NCI-H1694 (cell line): ENCODE data around the gene NEK2.
"Not testable (repeated sequence)": the region's sequence is repeated elsewhere in the genome, so short reads cannot be mapped to it uniquely, and the experiment has no call there.

Source experiments
- DNase-seq: peaks from one replicate; lab custom pipeline; 2025; lab: John Stamatoyannopoulos, UW

Gene NEK2

DNA sequence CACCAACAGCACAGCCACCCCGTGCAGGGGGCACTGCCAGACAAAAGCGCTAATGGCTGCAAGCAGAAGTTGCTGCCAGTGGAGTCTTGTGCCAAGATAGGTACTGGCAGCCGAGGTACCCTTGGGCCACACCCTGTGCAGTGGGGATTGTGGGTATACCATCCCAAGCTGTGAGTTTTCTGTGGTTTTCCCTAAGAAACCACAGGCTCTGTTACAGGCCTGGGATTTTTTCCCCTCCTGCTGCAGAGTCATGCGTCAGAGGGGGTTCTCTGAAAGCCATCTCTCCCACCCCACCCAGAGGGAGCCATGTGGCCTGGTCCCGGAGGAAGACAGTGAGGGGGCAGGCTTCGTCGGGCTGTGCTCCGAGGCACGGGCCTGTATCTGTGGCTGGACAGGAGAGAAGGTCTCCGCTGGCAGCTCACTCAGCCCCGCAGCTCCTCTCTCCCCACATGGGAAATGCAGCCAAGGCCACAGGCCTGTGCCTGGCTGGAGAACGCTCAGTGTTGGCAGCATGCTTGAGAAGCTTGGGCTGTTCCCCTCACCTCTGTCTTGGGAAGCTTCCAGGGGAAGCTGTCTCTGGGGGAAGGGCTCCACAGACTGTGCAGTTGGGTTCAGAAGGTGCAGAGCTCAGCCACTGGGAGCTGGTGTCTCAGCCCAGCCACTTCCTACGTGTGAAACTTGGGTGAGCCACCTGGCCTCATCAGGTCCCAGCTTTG, 42.5 kb downstream of the NEK2 start:
- no peak for DNase-seq

DNA sequence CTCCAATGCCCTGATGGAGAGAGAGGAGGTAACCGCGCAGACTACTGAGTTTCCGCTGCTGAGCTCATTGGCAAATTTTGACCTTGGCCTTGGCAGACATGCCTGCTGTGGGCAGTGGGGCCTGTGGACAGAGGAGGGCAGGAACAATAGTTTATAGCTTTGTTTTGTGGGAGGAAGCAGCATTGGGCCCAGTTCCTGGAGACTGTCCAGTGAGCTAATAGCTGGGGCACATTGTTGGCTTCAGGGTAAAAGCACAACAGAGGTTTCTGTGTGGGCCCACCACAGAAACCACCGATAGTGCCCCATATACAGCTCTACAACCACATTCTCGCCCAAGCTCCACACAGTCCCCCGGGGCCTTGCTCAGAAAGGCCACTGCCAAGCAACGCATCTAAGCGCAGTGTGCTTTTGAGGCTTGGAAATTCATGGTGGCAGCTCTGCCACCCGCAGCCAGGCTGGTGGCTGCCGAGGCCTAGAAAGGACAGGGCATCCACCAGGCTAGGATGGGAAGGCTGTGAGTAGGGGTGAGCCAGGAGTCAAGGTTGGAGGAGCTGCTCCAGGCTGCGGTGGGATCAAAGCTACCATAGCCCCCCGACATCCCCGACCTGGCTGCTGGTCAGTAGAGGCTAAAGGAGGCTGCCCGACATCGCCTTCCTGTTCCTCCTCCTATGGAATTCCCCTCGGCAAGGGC, 43.2 kb downstream of the NEK2 start:
- no peak for DNase-seq

DNA sequence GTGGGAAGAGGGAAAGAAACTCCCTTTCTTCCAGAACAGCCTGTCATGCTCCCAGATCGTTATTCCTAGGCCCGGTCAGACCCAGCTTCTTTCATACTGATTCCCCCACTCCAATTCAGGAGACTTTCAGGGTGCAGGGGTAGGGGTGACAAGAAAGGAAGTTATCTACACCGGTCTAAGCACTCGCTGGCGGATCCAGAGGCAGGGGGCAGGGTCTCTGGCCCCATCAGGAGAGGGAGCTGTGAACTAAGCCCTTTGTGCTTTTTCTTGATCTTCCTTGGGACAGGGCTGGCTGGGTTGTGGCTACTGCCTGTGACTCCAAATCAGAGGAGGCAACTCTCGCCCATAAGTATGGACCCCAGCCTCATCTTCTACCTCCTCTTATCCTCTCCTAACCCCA, 44.3 kb downstream of the NEK2 start:
- no peak for DNase-seq

DNA sequence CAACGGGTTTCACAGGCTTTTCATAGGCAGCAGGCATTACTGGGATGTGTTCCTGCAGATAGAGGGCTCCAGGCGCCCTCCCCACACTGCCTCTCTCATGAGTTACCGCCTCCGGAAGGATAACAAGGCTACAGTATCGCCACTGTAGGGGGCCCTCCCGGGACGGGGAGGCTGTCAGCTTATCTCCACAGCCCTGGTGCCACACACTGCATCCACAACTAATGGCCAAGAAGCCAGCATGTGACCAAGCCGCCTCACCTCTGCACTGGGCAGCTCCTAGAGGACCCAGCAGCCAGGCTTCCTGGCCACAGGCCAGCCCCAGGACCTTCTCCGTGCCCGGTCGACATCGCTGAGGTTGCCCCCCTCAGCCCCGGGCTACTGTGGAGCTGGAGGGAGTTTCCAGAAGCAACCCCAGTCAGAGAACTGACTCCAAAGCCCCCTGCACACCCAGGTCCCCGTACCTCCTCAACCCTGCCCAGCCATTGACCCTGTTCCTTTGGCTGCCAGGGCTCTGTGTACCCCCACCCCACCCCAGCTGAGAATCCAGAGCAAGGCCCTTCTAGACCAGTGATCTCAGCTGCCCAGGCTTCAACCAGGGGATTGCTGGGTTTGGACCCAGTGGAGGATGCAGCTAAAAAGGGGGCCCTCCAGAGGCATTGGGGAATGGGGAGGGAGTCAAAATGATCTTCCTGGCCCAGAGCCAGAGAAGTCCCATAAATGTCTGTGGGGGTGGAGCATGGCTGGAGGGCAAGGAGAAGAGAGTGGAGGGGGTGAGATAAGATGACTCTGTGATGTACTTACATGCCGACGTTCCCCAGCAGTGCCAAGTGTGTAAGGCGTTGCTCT, 45.0 kb downstream of the NEK2 start:
- no peak for DNase-seq

DNA sequence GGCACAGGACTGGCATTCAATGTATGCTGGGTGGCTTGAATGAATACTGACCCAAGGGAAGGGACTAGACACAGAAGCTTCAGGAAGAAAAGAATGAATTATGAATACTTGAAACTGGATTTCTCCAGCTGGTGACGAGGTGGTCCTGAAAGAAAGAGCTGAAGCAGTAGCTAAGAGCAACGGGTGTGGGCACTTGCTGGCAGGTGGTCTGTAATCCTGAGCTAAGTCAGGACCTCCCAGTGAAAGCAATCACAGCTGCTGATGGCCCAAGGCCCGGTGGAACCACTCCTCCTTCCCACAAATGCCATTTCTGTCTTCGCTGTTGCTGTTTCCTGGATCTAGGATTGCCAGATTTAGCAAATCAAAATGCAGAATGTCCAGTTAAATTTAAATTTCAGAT, 47.0 kb downstream of the NEK2 start:
- no peak for DNase-seq

DNA sequence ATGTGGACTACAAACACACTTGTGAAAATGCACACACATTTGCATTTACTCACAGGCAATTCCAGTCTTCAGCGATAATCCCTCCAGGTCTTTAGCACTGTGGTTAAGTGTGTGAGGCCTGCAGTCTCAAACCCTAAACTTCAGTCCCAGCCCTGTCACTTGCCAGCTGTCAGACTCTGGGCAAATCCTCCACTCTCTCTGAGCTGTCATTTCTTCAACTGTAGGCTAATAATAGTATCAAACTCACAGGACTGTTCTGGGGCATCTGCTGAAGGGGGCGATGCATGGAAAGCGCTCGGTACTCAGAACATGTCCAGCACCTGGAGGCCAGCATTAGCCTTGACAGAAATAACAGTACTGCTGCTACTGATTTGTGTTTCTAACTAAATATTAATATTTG, 48.2 kb downstream of the NEK2 start:
- DNase-seq: no peak

DNA sequence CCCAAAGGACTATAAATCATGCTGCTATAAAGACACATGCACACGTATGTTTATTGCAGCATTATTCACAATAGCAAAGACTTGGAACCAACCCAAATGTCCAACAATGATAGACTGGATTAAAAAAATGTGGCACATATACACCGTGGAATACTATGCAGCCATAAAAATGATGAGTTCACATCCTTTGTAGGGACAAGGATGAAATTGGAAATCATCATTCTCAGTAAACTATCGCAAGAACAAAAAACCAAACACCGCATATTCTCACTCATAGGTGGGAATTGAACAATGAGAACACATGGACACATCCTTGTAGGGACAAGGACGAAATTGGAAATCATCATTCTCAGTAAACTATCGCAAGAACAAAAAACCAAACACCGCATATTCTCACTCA, 49.6 kb downstream of the NEK2 start:
- DNase-seq: not testable (repeated sequence)

DNA sequence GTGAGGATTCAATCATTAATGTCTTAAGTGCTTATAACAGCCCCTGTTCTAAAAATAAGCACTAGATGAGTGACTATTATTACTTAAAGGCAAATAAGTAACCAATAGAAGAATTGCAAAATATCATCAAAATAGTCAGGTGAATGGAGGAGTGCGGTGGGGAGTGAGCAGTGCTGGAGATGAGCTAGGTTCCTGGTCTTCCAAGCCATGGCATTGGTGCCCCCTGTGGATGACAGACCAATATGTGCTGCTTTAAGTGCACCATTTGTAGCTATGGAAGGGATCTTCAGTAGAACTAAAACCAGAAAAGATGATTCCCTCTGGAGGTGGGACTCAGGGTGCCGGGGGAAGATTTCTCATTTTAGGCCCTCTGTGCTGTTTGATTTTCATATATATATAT, 50.4 kb downstream of the NEK2 start:
- no peak for DNase-seq

DNA sequence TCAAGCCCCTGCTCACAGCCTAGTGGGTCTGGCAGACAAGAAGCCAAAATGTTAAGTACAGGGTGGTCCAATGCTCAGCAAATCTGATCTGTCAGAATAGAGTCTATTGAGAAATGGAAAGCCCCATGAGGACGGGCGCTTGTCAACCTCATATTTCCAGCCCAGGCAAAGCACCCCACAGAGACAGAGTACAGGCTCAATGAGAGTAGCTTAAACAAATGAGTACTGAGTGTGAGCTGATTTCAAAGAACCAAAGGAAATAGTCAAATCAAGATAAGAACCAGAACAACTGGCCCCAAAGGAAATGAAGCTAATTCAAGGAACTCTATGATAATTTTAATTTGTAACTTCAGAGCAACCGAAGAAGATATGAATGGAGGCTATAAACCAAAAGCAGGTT, 51.9 kb downstream of the NEK2 start:
- no peak for DNase-seq

DNA sequence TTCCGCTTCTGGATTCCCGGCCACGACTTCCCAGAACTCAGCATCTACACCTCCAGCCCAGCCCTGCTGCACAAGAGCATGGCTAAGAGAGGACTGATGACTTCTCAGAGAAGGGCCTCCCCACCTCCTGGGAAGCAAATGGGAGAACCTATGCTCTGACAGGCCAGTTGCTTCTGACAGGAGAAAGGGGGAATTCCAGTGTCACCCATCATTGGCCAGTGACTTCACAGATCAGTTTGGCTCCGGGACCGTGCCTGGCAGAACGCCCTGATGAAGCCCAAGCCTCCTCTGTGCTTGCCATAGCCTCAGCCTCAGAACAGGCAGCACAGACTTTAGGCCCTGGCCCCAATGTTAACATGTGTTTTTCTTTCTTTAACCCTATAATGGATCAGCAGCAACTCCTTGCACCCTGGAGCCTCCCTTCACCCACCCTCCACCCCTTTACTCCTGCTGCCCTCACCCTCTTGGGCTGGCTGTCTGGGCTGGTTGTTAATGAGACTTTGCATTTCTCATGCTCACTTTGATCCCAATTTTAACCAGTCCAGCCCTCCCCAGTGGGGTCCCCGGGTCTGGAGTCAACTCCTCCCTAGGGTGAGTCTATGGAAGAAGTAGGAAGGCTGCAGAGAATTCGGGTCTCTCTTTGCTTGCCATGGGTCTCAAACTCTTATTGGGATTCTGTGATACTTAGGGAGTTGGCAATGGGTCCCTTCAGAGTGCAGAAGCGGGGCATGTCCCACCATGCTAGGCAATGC, 53.8 kb downstream of the NEK2 start:
- no peak for DNase-seq

DNA sequence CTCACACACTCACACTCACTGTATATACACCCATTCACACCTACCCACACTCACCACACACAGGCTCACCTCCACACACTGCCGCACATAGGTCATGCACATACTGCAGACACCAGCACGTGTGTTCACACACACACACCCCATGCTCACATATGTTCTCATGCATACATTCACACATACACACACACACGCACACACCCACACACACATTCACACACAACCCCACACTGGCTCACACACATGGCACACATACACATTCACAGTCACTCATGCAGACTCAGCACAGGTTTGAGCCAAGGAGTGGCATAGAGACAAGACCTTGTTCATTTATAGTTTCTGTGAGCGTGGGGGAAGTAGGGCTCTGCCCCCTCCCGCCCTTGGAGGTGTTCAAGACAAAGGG, 55.3 kb downstream of the NEK2 start:
- no peak for DNase-seq

DNA sequence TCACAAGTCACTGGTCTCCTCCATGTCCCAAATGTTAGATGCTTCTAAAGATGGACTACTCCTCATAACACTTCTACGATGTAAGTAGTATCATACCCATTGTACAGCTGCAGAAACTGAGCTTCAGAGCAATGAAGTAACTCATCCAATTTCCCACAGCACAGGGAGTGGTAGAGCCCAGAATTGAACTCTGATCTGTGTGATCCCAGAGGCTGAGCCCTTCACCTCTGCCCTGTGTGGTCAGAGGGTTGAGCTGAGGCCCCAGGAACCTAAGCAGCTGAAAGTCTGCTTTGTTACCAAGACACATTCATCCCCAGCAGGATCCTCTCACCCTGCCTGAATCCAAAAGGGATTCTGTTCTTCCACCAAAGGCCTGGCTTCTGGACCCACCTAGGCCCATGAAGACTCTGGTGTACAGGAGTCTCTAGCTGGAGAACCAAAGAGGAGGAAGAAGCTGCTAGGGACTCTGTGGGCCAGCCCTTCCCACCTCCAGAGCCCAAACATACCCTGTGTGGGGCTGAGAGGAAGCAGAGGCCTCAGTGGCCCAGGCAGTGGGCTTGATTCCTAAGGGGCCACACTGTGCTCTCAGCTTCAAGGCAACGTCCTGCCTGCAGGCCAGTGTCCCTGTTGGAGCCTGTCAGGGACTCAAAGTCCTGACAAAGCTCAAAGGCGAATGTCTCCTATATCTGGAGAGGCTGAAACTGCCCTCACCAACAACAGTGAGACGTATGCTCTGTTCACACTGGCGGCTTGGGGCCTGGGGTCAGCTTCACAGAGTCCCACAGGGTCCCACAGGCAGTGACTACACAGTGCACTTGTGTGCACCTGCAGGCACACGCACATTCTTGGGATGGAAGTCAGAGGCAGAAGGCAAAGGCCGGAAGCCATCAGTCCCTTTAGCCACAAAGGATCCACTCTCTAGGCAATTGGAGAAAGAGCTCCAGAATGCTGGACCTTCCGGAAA, 56.1 kb downstream of the NEK2 start:
- no peak for DNase-seq

DNA sequence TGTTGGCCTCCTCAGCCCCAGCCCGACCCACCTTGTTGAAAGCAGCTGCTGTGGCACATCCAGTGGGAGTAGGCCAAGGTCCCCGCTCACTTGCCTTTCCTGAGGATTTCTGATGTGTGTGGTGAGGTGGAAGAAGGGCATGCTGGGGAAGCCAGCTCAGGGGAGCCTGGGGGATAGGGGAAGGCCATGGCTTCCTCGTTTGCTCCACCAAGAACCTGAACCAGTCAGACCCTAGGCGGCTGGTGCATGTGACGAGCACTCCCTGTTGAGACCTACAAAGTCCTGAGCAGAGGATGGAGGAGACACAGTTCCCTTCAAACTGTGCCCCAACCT, 58.5 kb downstream of the NEK2 start:
- no peak for DNase-seq

DNA sequence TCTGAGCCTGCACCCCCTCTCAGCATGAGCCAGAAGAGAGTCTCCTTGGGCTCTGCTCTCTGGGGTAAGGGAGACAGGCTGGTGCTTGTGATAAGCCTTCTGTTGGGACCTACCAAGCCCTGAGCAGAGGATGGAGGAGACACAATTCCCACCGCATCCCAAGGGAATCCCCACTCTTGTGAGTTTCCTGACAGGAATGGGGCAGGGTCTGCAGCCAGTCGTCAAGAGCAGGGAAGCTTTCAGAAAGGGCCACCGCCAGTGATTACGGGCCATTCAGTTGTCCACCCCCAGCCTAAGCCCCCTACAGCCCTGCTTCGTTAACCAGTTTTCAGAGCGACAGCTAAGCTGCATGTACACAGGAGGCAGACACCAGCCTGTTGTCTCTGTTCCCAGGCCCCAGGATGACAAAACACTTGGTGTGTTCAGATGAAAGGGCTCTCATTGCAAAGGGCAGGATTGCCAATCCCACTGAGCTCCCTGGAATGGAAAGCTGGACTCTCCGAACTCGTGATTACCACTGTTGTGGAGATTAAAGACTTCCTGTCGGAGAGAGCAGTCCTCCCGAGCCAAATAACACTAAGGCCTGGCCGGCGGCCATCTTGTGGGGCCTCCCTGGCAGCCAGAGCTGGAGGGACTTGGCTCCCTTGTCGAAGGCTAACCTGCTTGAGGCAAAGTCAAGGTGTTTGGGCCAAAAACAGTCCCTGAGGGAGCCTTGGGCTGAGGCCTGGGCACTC, 59.0 kb downstream of the NEK2 start:
- no peak for DNase-seq

DNA sequence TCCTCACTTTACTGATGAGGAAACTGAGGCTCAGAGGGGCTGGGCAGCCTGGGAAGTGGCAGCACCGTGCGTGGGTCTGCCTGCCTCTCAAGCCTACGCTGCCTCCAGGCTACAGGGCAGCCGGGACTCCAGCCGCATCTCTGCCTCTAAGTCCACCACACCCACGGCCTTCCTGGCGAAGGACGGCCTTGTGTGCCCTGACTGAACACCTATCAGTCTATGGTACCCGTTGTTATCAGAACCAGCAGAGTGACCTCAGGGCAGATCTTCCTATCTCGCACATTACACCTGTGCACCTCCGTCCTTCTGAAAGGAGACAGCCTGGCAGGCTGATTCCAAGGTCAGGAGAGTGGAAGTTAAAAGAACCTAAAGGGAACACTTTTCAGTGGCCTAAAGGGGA, 60.8 kb downstream of the NEK2 start:
- no peak for DNase-seq

DNA sequence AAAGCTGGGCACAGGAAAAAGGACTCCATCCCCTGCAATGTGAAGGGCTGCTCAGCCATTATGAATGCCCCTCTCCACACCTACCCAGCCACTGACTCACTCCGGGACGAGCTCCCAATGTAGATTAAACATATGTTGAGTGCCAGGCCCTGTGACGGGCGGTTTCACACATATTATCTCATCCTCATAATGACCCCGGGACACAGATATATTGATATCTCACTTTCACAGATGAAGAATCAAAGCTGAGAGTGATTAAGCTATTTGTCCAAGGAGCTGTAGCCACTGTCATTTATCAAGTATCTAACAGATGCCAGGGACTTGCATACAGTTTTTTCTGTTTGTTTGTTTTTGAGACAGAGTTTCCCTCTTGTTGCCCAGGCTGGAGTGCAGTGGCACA, 61.5 kb downstream of the NEK2 start:
- no peak for DNase-seq

DNA sequence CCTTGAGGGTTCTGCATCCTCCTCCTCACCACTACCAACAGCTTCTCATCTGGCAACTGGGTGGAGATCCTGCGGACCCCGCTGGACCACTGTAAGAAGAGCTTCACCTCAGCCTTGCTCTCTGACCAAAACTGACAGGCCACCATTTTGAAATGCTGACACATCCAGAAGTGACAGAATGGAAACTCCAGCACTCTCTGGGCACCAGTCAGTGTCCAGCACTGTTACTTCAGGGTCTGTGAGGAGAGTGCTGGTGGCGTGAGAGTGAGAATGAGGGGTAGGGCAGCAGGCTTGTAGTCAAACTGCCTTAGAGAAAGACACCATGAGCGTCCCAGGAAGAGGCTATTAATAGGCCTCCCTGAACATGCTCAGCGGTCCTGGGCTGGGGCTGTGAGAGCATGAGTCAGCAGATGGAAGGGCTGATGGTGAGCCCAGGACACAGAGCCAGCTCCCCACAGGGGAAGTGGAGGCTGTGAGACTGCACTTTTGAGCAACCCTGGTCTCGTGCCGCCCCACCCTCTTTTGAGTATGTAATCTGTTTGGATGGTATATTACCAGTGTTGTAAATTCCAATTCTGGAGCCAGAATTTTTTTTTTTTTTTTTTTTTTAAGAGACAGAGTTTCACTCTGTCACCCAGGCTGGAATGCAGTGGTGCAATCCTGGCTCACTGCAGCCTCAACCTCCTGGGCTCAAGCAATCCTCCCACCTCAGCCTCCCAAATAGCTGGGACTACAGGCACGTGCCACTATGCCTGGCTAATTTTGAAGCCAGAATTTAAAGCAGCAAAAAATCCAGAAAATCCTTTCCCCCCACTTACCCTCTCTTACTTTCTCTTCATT, 62.1 kb downstream of the NEK2 start:
- no peak for DNase-seq

DNA sequence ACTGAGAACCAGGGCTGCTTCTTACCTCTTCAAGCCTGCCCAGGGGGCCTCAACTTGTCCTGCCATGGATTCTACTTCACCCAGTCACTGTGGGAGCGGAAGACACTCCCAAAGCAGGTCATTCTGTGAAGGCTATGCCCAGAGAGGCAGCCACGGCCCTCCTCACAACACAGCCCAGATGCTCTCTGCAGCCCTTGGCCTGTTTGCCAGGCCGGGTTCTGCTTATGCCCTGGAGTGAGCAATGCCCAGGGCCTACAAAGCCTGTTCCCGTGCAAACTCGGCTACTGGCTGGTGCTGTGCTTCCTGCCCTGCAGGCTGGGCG, 62.7 kb downstream of the NEK2 start:
- DNase-seq: no peak
